NB4 (cell line): ENCODE results near the gene MED15.
"Not testable (repeated sequence)": the region's sequence is repeated elsewhere in the genome, so short reads cannot be mapped to it uniquely, and the experiment has no call there.

Source experiments
- DNase-seq: peaks from one replicate; pipeline ENCODE4 v3.0.0; 2010; ENCODE audit warnings: low read depth
- H3K4me3 ChIP-seq: one replicate; pipeline ENCODE4 v1.5.1; 2011; ENCODE audit warnings: mild to moderate bottlenecking, low read depth, low read length, moderate library complexity
- MYC ChIP-seq: IDR thresholded peaks from 2 replicates; pipeline ENCODE4 v1.6.1; 2011; ENCODE audit warnings: low read depth, low read length
- POLR2A ChIP-seq: IDR thresholded peaks from 2 replicates; pipeline ENCODE4 v1.6.1; 2011; ENCODE audit warnings: mild to moderate bottlenecking; ENCODE audit not compliant: insufficient read length; ENCODE audit errors: extremely low read depth
- TF ChIP-seq, protein P1 (sequence below): IDR thresholded peaks from one replicate; pipeline ENCODE4 v1.5.1; 2012; ENCODE audit warnings: low read depth, low read length
- TF ChIP-seq, protein P2 (sequence below): IDR thresholded peaks from 2 replicates; pipeline ENCODE4 v1.6.1; 2011; ENCODE audit warnings: low read depth, low read length

Gene MED15

DNA sequence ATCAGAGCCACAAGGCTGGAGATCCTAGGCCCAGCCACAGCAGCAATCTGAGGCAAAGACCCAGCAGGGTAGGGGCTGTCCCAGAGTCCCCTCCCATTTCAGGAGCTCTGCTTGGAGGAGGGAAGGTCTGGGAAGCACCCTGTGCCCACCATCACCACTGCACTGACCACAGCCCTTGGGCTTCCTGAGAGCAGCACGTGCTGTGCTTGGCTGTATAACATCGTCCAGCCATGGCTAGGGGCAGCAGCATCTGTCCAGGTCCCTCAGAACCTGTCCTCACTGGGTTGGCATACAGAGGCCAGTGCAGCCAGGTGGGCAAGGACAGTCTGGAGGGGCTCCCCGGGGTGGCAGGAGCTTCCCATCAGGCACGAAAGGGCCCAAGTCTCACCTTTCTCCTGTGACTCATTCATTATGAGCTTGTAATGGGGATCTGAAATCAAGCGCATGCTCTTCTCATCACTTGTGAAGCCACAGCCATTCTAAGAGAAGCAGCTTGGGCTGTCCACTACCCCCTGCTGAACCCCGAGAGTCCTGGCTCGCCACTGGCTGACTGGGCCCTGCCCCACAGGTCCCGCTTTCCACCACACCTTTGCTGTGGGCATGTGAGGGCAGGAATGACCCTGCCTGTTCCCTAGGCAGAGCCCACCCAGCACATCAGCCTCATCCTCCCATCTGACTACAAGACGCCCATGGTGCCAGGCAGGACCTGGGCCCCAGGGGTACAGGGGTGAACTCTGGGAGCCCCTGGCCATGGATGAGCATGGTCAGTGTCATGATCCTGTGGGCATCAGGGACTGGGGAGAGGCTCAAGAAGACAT, 83.3 kb downstream of the MED15 start:
- no peak overlapping the region for H3K4me3 ChIP-seq
- DNase-seq = no peak
- no peak for TF ChIP-seq POLR2A
- TF ChIP-seq, protein P1, sequence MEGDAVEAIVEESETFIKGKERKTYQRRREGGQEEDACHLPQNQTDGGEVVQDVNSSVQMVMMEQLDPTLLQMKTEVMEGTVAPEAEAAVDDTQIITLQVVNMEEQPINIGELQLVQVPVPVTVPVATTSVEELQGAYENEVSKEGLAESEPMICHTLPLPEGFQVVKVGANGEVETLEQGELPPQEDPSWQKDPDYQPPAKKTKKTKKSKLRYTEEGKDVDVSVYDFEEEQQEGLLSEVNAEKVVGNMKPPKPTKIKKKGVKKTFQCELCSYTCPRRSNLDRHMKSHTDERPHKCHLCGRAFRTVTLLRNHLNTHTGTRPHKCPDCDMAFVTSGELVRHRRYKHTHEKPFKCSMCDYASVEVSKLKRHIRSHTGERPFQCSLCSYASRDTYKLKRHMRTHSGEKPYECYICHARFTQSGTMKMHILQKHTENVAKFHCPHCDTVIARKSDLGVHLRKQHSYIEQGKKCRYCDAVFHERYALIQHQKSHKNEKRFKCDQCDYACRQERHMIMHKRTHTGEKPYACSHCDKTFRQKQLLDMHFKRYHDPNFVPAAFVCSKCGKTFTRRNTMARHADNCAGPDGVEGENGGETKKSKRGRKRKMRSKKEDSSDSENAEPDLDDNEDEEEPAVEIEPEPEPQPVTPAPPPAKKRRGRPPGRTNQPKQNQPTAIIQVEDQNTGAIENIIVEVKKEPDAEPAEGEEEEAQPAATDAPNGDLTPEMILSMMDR = no peak
- TF ChIP-seq, protein P2, sequence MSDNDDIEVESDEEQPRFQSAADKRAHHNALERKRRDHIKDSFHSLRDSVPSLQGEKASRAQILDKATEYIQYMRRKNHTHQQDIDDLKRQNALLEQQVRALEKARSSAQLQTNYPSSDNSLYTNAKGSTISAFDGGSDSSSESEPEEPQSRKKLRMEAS = no peak
- TF ChIP-seq MYC = no peak

DNA sequence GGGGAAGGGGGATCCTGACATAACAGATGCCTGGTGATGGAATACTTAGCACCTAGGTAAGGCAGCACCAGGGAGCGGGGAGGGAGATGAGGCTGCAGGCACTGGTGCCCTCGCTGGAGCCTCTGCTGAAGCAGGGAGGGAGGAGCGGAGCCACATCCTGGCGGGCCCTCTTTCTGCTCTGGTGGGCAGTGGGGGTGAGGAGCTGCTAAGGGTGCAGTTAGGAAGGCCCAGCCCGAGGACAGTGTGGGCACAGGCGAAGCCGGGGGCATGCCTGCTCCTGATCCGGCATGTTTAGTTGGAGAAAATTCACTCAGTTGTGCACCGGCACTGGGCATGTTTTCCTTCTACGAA, 83.9 kb downstream of the MED15 start:
- H3K4me3 ChIP-seq = no peak overlapping the region
- no peak for DNase-seq
- no peak for TF ChIP-seq MYC

DNA sequence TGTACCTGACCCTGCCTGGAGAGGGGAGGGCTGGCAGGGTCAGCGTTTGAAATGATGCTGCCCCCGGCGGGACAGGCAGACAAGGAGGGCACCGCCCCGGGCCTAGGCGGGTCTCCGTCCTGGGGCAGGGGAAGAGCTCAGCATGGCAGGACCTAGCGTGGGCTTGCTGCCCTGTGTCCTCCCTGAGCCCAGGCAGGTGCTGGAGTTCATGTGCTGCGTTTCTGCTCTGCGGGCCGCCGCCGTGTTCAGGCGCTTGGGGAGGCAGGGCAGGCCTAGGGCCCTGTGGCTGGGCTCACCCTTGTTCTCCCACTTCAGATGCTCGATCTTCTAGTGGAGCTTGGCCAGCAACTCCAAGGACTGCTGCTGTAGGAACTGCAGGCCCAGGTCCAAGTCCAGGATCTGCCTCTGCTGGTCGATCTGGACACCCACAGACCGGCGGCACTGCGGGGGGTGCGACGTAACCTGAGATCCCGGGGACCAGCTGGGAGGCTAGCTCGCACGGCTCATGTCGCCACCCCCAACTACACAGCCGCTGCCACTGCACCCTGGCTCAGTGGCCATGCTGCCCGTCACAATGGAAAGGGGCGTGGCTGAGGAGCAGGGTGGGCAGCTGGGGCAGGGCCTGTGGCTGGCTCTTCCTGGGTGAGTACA, 84.4 kb downstream of the MED15 start:
- H3K4me3 ChIP-seq = no peak overlapping the region
- DNase-seq = no peak
- no peak for TF ChIP-seq POLR2A
- TF ChIP-seq, protein P1 = no peak
- no peak for TF ChIP-seq MYC
- TF ChIP-seq, protein P2 = no peak

DNA sequence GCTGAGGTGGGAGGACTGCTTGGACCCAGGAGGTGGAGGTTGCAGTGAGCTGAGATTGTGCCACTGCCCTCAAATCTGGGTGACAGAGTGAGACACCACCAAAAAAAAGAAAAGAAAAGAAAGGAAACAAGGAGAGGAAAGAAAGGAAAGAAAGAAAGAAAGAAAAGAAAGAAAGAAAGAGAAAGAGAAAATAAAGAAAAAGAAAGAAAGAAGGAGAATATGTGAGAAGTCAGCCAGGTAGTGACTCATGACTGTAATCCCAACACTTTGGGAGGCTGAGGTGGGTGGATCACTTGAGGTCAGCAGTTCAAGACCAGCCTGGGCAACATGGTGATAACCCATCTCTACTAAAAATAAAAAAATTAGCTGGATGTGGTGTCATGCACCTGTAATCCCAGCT, 86.6 kb downstream of the MED15 start:
- DNase-seq, H3K4me3 ChIP-seq: not testable (repeated sequence)

DNA sequence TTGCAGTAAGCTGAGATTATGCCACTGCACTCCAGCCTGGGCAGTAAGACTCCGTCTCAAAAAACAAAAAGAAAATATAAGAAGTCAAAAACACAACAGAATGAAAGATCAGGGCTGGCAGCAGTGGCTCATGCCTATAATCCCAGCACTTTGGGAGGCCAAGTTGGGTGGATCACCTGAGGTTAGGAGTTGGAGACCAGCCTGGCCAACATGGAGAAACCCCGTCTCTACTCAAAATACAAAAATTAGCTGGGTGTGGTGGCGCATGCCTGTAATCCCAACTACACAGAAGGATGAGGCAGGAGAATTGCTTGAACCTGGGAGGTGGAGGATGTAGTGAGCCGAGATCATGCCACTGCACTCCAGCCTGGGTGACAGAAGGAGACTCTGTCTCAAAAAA, 87.1 kb downstream of the MED15 start:
- not testable (repeated sequence) for H3K4me3 ChIP-seq, DNase-seq

DNA sequence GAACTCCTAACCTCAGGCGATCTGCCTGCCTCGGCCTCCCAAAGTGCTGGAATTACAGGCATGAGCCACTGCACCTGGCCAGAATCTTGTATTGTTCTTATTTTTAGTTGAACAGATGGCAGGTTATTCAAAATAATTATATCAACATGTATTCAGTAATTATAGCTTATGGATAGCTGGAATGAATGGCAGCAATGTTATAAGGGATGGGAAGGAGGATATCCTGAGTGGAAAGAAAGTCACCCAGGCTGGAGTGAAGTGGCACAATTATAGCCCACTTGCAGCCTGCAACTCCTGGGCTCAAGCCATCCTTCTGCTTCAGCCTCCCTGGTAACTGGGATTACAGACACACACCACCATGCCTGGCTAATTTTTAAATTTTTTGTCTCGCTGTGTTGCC, 88.1 kb downstream of the MED15 start:
- TF ChIP-seq, protein P2 = no peak
- TF ChIP-seq, protein P1 = no peak
- no peak overlapping the region for H3K4me3 ChIP-seq
- no peak for DNase-seq

DNA sequence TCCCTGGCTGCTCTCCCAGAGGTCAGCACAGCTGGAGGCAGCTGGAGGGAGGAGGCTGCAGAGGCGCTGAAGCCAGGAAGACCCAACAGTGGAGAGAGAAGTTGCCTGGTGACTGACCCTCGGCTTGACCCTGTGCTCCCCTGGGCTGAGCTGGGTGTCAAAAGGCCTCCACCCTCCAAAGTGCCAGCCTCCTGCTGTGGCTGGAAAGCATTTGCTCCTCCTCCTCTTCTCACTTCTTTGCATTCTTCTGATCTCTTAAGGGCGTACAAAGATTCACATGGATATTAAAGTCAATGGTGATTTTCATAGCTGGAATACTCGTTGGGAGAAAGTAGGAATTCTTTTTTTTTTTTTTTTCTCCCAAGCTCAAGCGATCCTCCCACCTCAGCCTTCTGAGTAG, 91.7 kb downstream of the MED15 start:
- H3K4me3 ChIP-seq = no peak overlapping the region
- TF ChIP-seq MYC (no peak), POLR2A (no peak)
- TF ChIP-seq, protein P2 = no peak
- TF ChIP-seq, protein P1 = no peak
- no peak for DNase-seq
